H1 (cell line): Measurements from ENCODE around the gene R3HDM4. TPM values are rescaled to one million over a fixed set of nuclear protein-coding genes. Genes with fewer than 3 reads are reported as not detected.

Experiments used
- CTCF ChIA-PET: fragments of 300-600 bp; sonication (Branson Sonifier 250); formaldehyde crosslinking; loops from one replicate; lab custom pipeline; 2021; ENCODE audit not compliant: partially characterized antibody; lab: Charles Lee
- POLR2A ChIA-PET: fragments of 300-600 bp; sonication (Branson Sonifier 250); formaldehyde crosslinking; loops from one replicate; lab custom pipeline; 2021; ENCODE audit warnings: inconsistent platforms; ENCODE audit not compliant: partially characterized antibody; lab: Charles Lee
- DNase-seq, 2 experiments: peaks; one replicate each; pipeline versions ENCODE4 v3.0.0 to v3.0.0-alpha.2; 2010 to 2022; ENCODE audit warnings: low spot score in 2 of 2, low read depth in 1 of 2, mixed read lengths in 1 of 2
- FAIRE-seq: peaks from 2 replicates; lab custom pipeline; 2011; peaks lifted over from hg19 to GRCh38; lab: Jason Lieb, UNC
- H2AFZ ChIP-seq: 2 replicates; pipeline ENCODE4 v1.8.1; 2012; ENCODE audit warnings: low read length, inconsistent platforms
- H2AK5ac ChIP-seq: 2 replicates; pipeline ENCODE4 v1.6.1; 2013; ENCODE audit warnings: low read depth, low read length
- H2BK120ac ChIP-seq: replicated peaks from 2 replicates; pipeline ENCODE3; 2013; ENCODE audit warnings: low read depth, low read length, inconsistent platforms
- H2BK12ac ChIP-seq: 2 replicates; pipeline ENCODE4 v1.6.1; 2013; ENCODE audit warnings: low read depth, low read length
- H2BK15ac ChIP-seq: 2 replicates; pipeline ENCODE4 v1.6.1; 2013; ENCODE audit warnings: low read length
- H2BK20ac ChIP-seq: 2 replicates; pipeline ENCODE4 v1.6.1; 2013; ENCODE audit warnings: low read length
- H2BK5ac ChIP-seq: 2 replicates; pipeline ENCODE4 v1.6.1; 2013; ENCODE audit warnings: low read depth, low read length
- H3K14ac ChIP-seq: 2 replicates; pipeline ENCODE4 v1.6.1; 2013; ENCODE audit warnings: inconsistent platforms; ENCODE audit not compliant: insufficient read length
- H3K18ac ChIP-seq: 2 replicates; pipeline ENCODE4 v1.6.1; 2013; ENCODE audit warnings: low read length; ENCODE audit errors: extremely low read depth
- H3K23ac ChIP-seq: 2 replicates; pipeline ENCODE4 v1.6.1; 2013; ENCODE audit warnings: inconsistent platforms; ENCODE audit not compliant: insufficient read length
- H3K23me2 ChIP-seq: 2 replicates; pipeline ENCODE4 v1.6.1; 2013; ENCODE audit warnings: low read depth, low read length
- H3K27ac ChIP-seq: 2 replicates; pipeline ENCODE4 v1.6.1; 2011; ENCODE audit warnings: low read depth, low read length, inconsistent platforms
- H3K27me3 ChIP-seq, 4 experiments: replicated peaks in 1 of 4; 1 replicate in 1 of 4; 2 replicates in 3 of 4; pipeline versions ENCODE4 v1.6.1 to v1.8.1; 2011 to 2013; ENCODE audit warnings: low read length in 3 of 4, mild to moderate bottlenecking in 3 of 4, inconsistent platforms in 2 of 4, mixed read lengths in 2 of 4, moderate library complexity in 1 of 4; ENCODE audit not compliant: control insufficient read depth in 3 of 4, insufficient read depth in 3 of 4; ENCODE audit errors: extremely low read depth in 1 of 4
- H3K36me3 ChIP-seq, 4 experiments: 2 replicates each; pipeline versions ENCODE4 v1.6.1 to v1.8.1; 2011 to 2013; ENCODE audit warnings: mild to moderate bottlenecking in 4 of 4, low read length in 3 of 4, moderate library complexity in 2 of 4, control low read depth in 1 of 4, inconsistent platforms in 1 of 4; ENCODE audit not compliant: insufficient read depth in 4 of 4, control insufficient read depth in 2 of 4
- H3K4ac ChIP-seq: replicated peaks from 2 replicates; pipeline ENCODE3; 2013; ENCODE audit warnings: low read length, low read depth, mixed read lengths, inconsistent platforms; ENCODE audit not compliant: insufficient read length
- H3K4me1 ChIP-seq, 4 experiments: replicated peaks in 1 of 4; 1 replicate in 1 of 4; 2 replicates in 3 of 4; pipeline versions ENCODE4 v1.6.1 to v1.8.1; 2011 to 2013; ENCODE audit warnings: low read length in 3 of 4, inconsistent platforms in 2 of 4, mixed read lengths in 1 of 4; ENCODE audit not compliant: insufficient read depth in 4 of 4, control insufficient read depth in 3 of 4
- H3K4me2 ChIP-seq, 2 experiments: 2 replicates each; pipeline versions ENCODE4 v1.6.1 to v1.8.1; 2011 to 2013; ENCODE audit warnings: low read depth in 2 of 2, low read length in 2 of 2, control low read depth in 1 of 2, inconsistent platforms in 1 of 2, mild to moderate bottlenecking in 1 of 2; ENCODE audit not compliant: insufficient read depth in 1 of 2
- H3K4me3 ChIP-seq, 4 experiments: fragments of 200-600, 300-600 bp in 1 of 4; sonication (generic), shearing (Covaris generic), sonication (Bioruptor Twin) in 1 of 4; 2 replicates each; pipeline versions ENCODE4 v1.5.1 to v1.8.1; 2011 to 2016; ENCODE audit warnings: low read length in 4 of 4, low read depth in 3 of 4, control low read depth in 2 of 4, inconsistent platforms in 2 of 4, mild to moderate bottlenecking in 2 of 4, mixed read lengths in 1 of 4, moderate library complexity in 1 of 4; ENCODE audit not compliant: insufficient read depth in 2 of 4; ENCODE audit errors: extremely low read depth in 1 of 4
- H3K56ac ChIP-seq: replicated peaks from 2 replicates; pipeline ENCODE3; 2013; ENCODE audit warnings: low read depth, mild to moderate bottlenecking, mixed read lengths, low read length, inconsistent platforms; ENCODE audit not compliant: insufficient read length
- H3K79me1 ChIP-seq: 2 replicates; pipeline ENCODE4 v1.6.1; 2013; ENCODE audit warnings: low read depth, low read length, control low read depth
- H3K79me2 ChIP-seq, 2 experiments: 2 replicates each; pipeline versions ENCODE4 v1.6.1 to v1.8.1; 2012 to 2013; ENCODE audit warnings: low read length in 2 of 2, mild to moderate bottlenecking in 2 of 2, inconsistent platforms in 1 of 2; ENCODE audit not compliant: insufficient read depth in 2 of 2, control insufficient read depth in 1 of 2
- H3K9ac ChIP-seq, 4 experiments: replicated peaks in 1 of 4; 1 replicate in 1 of 4; 2 replicates in 3 of 4; pipeline versions ENCODE4 v1.6.1 to v1.8.1; 2011 to 2013; ENCODE audit warnings: low read depth in 3 of 4, low read length in 3 of 4, control low read depth in 2 of 4, mild to moderate bottlenecking in 2 of 4, moderate library complexity in 2 of 4, inconsistent platforms in 1 of 4; ENCODE audit errors: extremely low read depth in 1 of 4
- H3K9me3 ChIP-seq, 2 experiments: 2 replicates each; pipeline versions ENCODE4 v1.6.1 to v1.8.1; 2012 to 2013; ENCODE audit warnings: mild to moderate bottlenecking in 2 of 2, moderate library complexity in 2 of 2, control low read depth in 1 of 2, inconsistent platforms in 1 of 2, low read depth in 1 of 2, low read length in 1 of 2, mixed read lengths in 1 of 2; ENCODE audit not compliant: insufficient read depth in 2 of 2
- H4K20me1 ChIP-seq, 2 experiments: replicated peaks in 1 of 2; 2 replicates each; pipeline versions ENCODE3 to v1.8.1; 2011 to 2013; ENCODE audit warnings: inconsistent platforms in 2 of 2, low read length in 2 of 2, mild to moderate bottlenecking in 1 of 2; ENCODE audit not compliant: insufficient read depth in 2 of 2, control insufficient read depth in 1 of 2
- H4K5ac ChIP-seq: 2 replicates; pipeline ENCODE4 v1.6.1; 2013; ENCODE audit warnings: low read length, low read depth, mixed read lengths, inconsistent platforms; ENCODE audit not compliant: insufficient read length
- H4K8ac ChIP-seq: 2 replicates; pipeline ENCODE4 v1.8.0; 2013; ENCODE audit warnings: mild to moderate bottlenecking, moderate library complexity, low read length, inconsistent platforms; ENCODE audit not compliant: insufficient read depth; ENCODE audit errors: extremely low read depth
- H4K91ac ChIP-seq: replicated peaks from 2 replicates; pipeline ENCODE3; 2013; ENCODE audit warnings: low read length, mixed read lengths, inconsistent platforms; ENCODE audit not compliant: insufficient read length
- ATF2 ChIP-seq: IDR thresholded peaks from 2 replicates; pipeline ENCODE4 v1.6.1; 2012; ENCODE audit warnings: low read length, inconsistent platforms
- BCL11A ChIP-seq, 2 experiments: IDR thresholded peaks; one replicate each; pipeline ENCODE4 v1.6.1; 2011; ENCODE audit warnings: low read depth in 2 of 2, low read length in 2 of 2, mild to moderate bottlenecking in 2 of 2
- E2F6 ChIP-seq: IDR thresholded peaks from 2 replicates; pipeline ENCODE4 v1.6.1; 2012; ENCODE audit warnings: inconsistent platforms
- EGR1 ChIP-seq: IDR thresholded peaks from 2 replicates; pipeline ENCODE4 v1.6.1; 2011; ENCODE audit warnings: low read depth, low read length, borderline replicate concordance
- NRF1 ChIP-seq: IDR thresholded peaks from 2 replicates; pipeline ENCODE4 v1.6.1; 2011; ENCODE audit warnings: mild to moderate bottlenecking, low read depth, low read length, improper control_type of control experiment
- PHF8 ChIP-seq: fragments of 200-600 bp; sonication (generic); conservative IDR thresholded peaks from 2 replicates; pipeline ENCODE4 v1.7.1; 2012; ENCODE audit warnings: low read depth, mild to moderate bottlenecking, inconsistent platforms, low read length, moderate library complexity
- RNF2 ChIP-seq: fragments of 200-900, 300-1000 bp; sonication (generic); IDR thresholded peaks from 2 replicates; pipeline ENCODE4 v1.7.1; 2016; ENCODE audit warnings: borderline replicate concordance, low read depth, mild to moderate bottlenecking, antibody characterized with exemption, low read length; ENCODE audit not compliant: poor library complexity, severe bottlenecking; ENCODE audit errors: missing control alignments
- SP4 ChIP-seq: IDR thresholded peaks from 2 replicates; pipeline ENCODE4 v1.6.1; 2012; ENCODE audit warnings: low read length, inconsistent platforms
- WGBS, 2 experiments: shearing (Covaris generic) in 1 of 2; methylation state at CpG; one replicate each; pipeline versions ENCODE4 v1.1.6 to v1.1.7; 2013 to 2015; ENCODE audit warnings: low lambda C conversion rate in 2 of 2, mixed read lengths in 2 of 2, inconsistent platforms in 1 of 2, low coverage in 1 of 2, missing lambda C conversion rate in 1 of 2; ENCODE audit not compliant: insufficient replicate concordance in 2 of 2, insufficient coverage in 1 of 2, insufficient read length in 1 of 2; ENCODE audit errors: extremely low coverage in 1 of 2, missing lambda C conversion rate in 1 of 2; 5-methylcytosine and 5-hydroxymethylcytosine counted together
- polyA plus RNA-seq, 7 experiments: library from polyadenylated mRNA; depleted of rRNA in 3 of 7; stranded (reverse) in 5 of 7; unstranded in 2 of 7; fragments of >200 nt in 5 of 7; fragments of 200-250 nt in 2 of 7; gene quantifications; 1 replicate in 5 of 7; 2 replicates in 1 of 7; 4 replicates in 1 of 7; pipeline versions ENCODE4 v1.2.1 to v1.2.3, GENCODE V29; 2011 to 2013; ENCODE audit warnings: missing spikeins in 2 of 7, mixed read lengths in 2 of 7
- total RNA-seq: library from RNA; stranded (reverse); fragmentation: NEBNext Ultra II Directional; extraction: Animal tissue kit (Norgen Biotek cat#: 25700); gene quantifications from 2 replicates; pipeline ENCODE4 v1.2.1, GENCODE V29; 2021

R3HDM4 gene
- total and polyA plus RNA-seq, 2 of the 8 experiments (the other 6 are each of a cell fraction or from before 2014, with no cell fraction given) = 76.8 to 102 TPM

- peak in 1 of 2 experiments; percentile 66 for DNase-seq
- H3K18ac ChIP-seq = no peak overlapping the region; the same call in none of the 2 replicates
- no peak overlapping the region for H3K4me2 ChIP-seq
- no peak for TF ChIP-seq EGR1
- no peak for TF ChIP-seq E2F6
- TF ChIP-seq SP4 = no peak
- no peak for TF ChIP-seq PHF8
- no peak for TF ChIP-seq ATF2
- no peak for TF ChIP-seq RNF2
- TF ChIP-seq BCL11A (IDR thresholded peaks at IDR 0.05; ENCODE audit: low read depth in 2 of 2, low read length in 2 of 2) = no peak
- no peak for TF ChIP-seq NRF1
Measured at GRCh38 chr19:900302-901111, 12.5 kb downstream of the R3HDM4 start.

More at GRCh38 chr19:900302-901111, 12.5 kb downstream of the R3HDM4 start:
- 85% methylated on average over 17 of the region's 30 CpGs; no CpG with 5 or more reads in 1 of the 2 experiments for WGBS, 2 experiments
- Histone ChIP-seq H4K91ac (no peak overlapping the region), H3K4ac (no peak overlapping the region), H2BK12ac (0 out of 2 replicates have a peak overlapping the region, but pooled peaks have one; percentile 39), H3K23me2 (peaks cover 3% of the 10 kb centered on the region; the same call in 1 of the 2 replicates), H2BK15ac (no peak overlapping the region; the same call in 1 of the 2 replicates), H3K9ac (no peak overlapping the region), H3K27ac (no peak overlapping the region), H3K4me1 (peaks cover 0 to 9% (median 4%) of the 10 kb centered on the region in 4 experiments; a peak in 5 of 7 replicates), H3K79me1 (no peaks in the 10 kb centered on the region; the same call in 1 of the 2 replicates), H3K9me3 (no peaks in the 10 kb centered on the region), H4K20me1 (peaks cover 13 to 27% of the 10 kb centered on the region in 2 experiments), H2BK5ac (peak overlapping the region; percentile 52; the same call in 1 of the 2 replicates), H3K4me3 (no peak overlapping the region), H3K56ac (no peak overlapping the region), H2AK5ac (peak overlapping the region; percentile 24; the same call in 1 of the 2 replicates), H2BK120ac (no peak overlapping the region), H3K14ac (no peak overlapping the region), H3K23ac (no peak overlapping the region), H2BK20ac (no peak overlapping the region), H3K27me3 (no peaks in the 10 kb centered on the region), H3K79me2 (peaks cover 0 to 9% of the 10 kb centered on the region in 2 experiments; a peak in 2 of 4 replicates), H3K36me3 (peaks cover 0 to 13% (median 2%) of the 10 kb centered on the region in 4 experiments; a peak in 2 of 8 replicates), H4K8ac (peak overlapping the region; percentile 35; the same call in 1 of the 2 replicates), H4K5ac (no peak overlapping the region), H2AFZ (no peak overlapping the region)
- CTCF ChIA-PET = interaction anchor here (1.1 to 1.3 kb wide), 2 partner anchors 23 to 37 kb away, joined by 3 read pairs; no protein-coding TSS in a partner anchor
- FAIRE-seq = no peak
- POLR2A ChIA-PET = no interaction called here
